Lower lobe of right lung (tissue), 2 donors: ENCODE data around the gene UFD1. TPM values are rescaled to one million over a fixed set of nuclear protein-coding genes. Genes with fewer than 3 reads are reported as not detected.

Experiments used
- ATAC-seq, 2 donors: fragments of 200-7000 bp; cut with Tn5 transposase; one replicate each; pipeline ENCODE4 v1.9.1; 2020 to 2022; ENCODE audit warnings: mild to moderate bottlenecking in 2 of 2, moderate library complexity in 2 of 2
- DNase-seq: peaks from one replicate; pipeline ENCODE4 v3.0.0-alpha.2; 2020
- H3K27ac ChIP-seq: fragments of 200-600 bp; one replicate; pipeline ENCODE4 v1.8.0; 2022
- H3K27me3 ChIP-seq: fragments of 200-600 bp; one replicate; pipeline ENCODE4 v1.8.0; 2022; ENCODE audit warnings: low read depth
- H3K36me3 ChIP-seq: fragments of 200-600 bp; one replicate; pipeline ENCODE4 v1.8.0; 2022; ENCODE audit warnings: mild to moderate bottlenecking
- H3K4me1 ChIP-seq: fragments of 200-600 bp; one replicate; pipeline ENCODE4 v1.8.0; 2022
- H3K4me3 ChIP-seq: fragments of 200-600 bp; one replicate; pipeline ENCODE4 v1.8.0; 2022; ENCODE audit warnings: mild to moderate bottlenecking
- H3K9me3 ChIP-seq: fragments of 200-600 bp; one replicate; pipeline ENCODE4 v1.8.0; 2022
- intact Hi-C: fragments of 100-400 bp; cut with DNase I; formaldehyde crosslinking; loops from one replicate; pipeline ENCODE4 v1.11.0; 2022
- total RNA-seq: library from RNA; stranded (reverse); fragmentation: NEBNext Ultra II Directional; extraction: Animal tissue kit (Norgen Biotek cat#: 25700); gene quantifications from one replicate; pipeline ENCODE4 v1.2.1, GENCODE V29; 2021
- TF ChIP-seq, protein P1 (sequence below): fragments of 200-600 bp; IDR thresholded peaks from one replicate; pipeline ENCODE4 v1.8.0; 2022; ENCODE audit warnings: antibody characterized with exemption, mild to moderate bottlenecking
- donor health status: DM: no; HTN: yes; CAD: no; lungs with severe emphysema.

Gene UFD1
- total RNA-seq, 1 donor from 2014 or later: 36.7 TPM

DNA sequence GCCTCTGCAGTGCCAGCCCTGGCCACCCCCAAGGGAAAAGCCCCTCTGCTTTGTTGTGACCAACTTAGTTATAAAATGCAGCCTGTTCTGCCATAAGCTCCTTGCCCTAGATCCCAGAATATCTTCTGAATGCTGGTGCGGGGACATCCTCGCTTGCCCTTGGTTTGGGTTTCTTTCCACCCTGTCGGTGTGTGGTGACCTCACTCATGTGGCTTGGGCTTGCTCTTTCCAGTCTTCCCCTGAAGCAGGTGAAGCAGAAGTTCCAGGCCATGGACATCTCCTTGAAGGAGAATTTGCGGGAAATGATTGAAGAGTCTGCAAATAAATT is 28.5 kb upstream of the UFD1 start:
- Histone ChIP-seq H3K36me3 (no peaks in the 10 kb centered on the region), H3K27me3 (no peaks in the 10 kb centered on the region), H3K9me3 (no peaks in the 10 kb centered on the region), H3K4me3 (no peak overlapping the region), H3K4me1 (no peaks in the 10 kb centered on the region), H3K27ac (no peak overlapping the region)
- ATAC-seq (no peak), DNase-seq (no peak)
- TF ChIP-seq, protein P1, sequence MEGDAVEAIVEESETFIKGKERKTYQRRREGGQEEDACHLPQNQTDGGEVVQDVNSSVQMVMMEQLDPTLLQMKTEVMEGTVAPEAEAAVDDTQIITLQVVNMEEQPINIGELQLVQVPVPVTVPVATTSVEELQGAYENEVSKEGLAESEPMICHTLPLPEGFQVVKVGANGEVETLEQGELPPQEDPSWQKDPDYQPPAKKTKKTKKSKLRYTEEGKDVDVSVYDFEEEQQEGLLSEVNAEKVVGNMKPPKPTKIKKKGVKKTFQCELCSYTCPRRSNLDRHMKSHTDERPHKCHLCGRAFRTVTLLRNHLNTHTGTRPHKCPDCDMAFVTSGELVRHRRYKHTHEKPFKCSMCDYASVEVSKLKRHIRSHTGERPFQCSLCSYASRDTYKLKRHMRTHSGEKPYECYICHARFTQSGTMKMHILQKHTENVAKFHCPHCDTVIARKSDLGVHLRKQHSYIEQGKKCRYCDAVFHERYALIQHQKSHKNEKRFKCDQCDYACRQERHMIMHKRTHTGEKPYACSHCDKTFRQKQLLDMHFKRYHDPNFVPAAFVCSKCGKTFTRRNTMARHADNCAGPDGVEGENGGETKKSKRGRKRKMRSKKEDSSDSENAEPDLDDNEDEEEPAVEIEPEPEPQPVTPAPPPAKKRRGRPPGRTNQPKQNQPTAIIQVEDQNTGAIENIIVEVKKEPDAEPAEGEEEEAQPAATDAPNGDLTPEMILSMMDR: no peak
- intact Hi-C loops: no loop called here

DNA sequence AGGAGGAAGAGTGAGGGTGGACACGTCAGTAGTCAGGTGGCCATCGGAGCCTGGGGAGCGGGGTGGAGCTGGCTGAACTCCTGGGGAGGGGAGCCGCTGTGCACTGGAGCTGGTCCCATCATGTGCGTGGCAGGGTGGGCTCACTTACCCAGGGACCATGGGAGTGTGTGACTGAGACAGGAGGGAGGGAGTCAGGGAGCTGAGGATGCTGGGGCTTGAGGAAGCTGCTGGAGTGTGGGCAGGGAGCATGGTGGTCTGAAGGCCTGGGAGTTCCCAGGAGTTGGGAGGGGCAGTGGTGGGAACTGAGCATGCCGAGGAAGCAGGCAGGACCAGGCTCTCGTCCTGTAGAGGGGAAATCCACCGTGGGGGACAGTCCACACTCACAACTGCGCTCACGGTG is 27.2 kb upstream of the UFD1 start:
- no peak overlapping the region for H3K4me3 ChIP-seq
- DNase-seq (no peak), ATAC-seq (peak in 1 of 2 donors; percentile 14)
- no peak overlapping the region for H3K27ac ChIP-seq
- no peaks in the 10 kb centered on the region for H3K9me3 ChIP-seq
- intact Hi-C loops: no loop called here
- TF ChIP-seq, protein P1: no peak
- no peaks in the 10 kb centered on the region for H3K27me3 ChIP-seq
- H3K4me1 ChIP-seq: no peaks in the 10 kb centered on the region
- no peaks in the 10 kb centered on the region for H3K36me3 ChIP-seq

DNA sequence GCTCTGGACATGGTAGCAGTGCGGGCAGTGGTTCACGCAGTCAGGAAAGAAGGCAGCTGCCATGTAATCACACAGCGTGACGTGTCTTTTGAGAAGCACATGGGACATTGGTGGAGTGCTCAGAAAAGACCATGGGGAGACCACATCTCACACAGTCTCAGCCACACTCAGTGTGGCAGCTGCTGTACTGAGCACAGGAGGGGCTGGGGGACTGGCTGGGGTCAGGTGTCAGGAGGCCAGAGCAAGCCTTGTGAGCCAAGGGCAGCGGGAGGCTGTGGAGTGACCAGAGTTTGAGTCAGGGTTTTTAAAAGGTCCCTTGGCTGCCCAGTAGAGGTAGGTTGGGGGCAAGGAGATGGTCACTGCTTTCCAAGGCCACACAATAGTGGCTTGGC is 26.7 kb upstream of the UFD1 start:
- TF ChIP-seq, protein P1: no peak

DNA sequence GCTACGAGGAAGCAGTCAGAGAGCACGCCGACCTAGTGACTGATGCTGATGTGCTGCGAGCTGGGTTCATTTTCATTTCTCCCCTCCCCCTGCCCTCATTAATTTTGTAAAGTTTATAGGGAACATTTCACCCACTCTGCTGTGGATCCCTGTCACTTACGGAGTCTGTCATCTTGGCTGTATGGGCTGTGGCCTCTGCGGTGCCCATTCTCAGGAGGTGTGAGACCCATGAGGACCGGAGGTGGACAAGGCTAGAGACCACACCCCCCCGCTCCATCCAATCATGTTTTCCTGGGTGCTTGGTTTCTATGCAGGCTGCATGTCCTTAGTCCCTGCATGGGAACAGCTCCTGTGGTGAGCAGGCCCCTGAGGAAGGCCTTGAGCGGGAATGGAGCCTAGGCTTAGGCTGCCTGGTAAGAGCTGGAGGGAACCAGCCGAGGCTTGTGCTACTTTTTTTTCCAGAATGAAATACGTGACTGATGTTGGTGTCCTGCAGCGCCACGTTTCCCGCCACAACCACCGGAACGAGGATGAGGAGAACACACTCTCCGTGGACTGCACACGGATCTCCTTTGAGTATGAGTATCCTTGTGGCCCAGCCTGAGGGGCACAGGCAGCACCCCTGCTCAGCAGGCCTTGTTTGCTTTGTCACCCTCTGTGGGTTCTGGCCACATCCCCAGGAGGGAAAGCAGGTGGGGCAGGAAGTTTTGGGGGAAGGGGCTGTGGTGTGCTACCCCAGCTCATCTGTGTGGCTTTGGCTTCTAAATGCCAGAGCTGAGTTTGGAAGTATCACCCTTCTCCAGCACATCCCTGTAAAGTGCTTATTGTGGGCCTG is 26.1 kb upstream of the UFD1 start:
- Histone ChIP-seq H3K4me1 (no peaks in the 10 kb centered on the region), H3K4me3 (no peak overlapping the region), H3K9me3 (no peaks in the 10 kb centered on the region), H3K27ac (no peak overlapping the region), H3K36me3 (no peaks in the 10 kb centered on the region), H3K27me3 (no peaks in the 10 kb centered on the region)
- intact Hi-C loops: no loop called here
- ATAC-seq (no peak), DNase-seq (no peak)
- TF ChIP-seq, protein P1: no peak

More for the DNA sequence above, 26.7 kb upstream of the UFD1 start:
- DNase-seq (no peak), ATAC-seq (peak in 1 of 2 donors; percentile 14)
- Histone ChIP-seq H3K4me3 (no peak overlapping the region), H3K4me1 (no peaks in the 10 kb centered on the region), H3K36me3 (no peaks in the 10 kb centered on the region), H3K9me3 (no peaks in the 10 kb centered on the region), H3K27me3 (no peaks in the 10 kb centered on the region), H3K27ac (no peak overlapping the region)
- intact Hi-C loops: no loop called here

DNA sequence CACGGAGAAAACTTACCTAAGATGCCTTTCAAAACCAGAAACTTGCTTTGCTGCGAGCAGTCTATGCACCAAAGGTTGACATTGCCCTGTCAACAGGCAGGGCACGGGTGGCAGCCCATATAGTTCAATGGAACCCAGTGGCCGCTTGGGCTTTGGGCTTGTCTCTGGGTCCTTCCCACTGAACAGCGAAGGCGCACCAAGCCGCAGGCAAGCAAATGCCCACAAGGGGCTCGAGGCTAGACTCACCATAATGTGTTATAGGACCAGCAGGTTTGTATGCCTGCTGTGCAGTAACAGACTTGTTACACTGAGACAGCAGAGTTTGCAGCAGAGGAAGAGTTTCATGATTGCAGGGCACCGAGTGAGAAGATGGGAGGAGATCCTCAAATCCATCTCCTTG is 24.9 kb upstream of the UFD1 start:
- Histone ChIP-seq H3K36me3 (no peaks in the 10 kb centered on the region), H3K4me1 (no peaks in the 10 kb centered on the region), H3K4me3 (no peak overlapping the region), H3K27ac (no peak overlapping the region), H3K9me3 (no peaks in the 10 kb centered on the region), H3K27me3 (no peaks in the 10 kb centered on the region)
- intact Hi-C loops: no loop called here
- ATAC-seq: no peak
- DNase-seq: no peak
- TF ChIP-seq, protein P1: no peak
